ENCODE measurements around the gene IGF2BP3. TPM values are rescaled to one million over a fixed set of nuclear protein-coding genes. Genes with fewer than 3 reads are reported as not detected.

Gene IGF2BP3
- total and polyA plus RNA-seq, 8 donors: 1.8 to 63.2 (median 57.4) TPM

- Histone ChIP-seq H3K36me3 (no peaks in the 10 kb centered on the region), H3K4me3 (no peak overlapping the region), H3K4me1 (peaks cover 17 to 28% of the 10 kb centered on the region in 2 donors), H3K9me3 (no peaks in the 10 kb centered on the region), H3K27me3 (no peaks in the 10 kb centered on the region), H3K27ac (no peak overlapping the region)
- ATAC-seq (no peak), DNase-seq (no peak)
- intact Hi-C loops (cut with DNase I): no loop called here
- TF ChIP-seq CTCF (IDR thresholded peaks at IDR 0.05): no peak
These were observed 131.9 kb downstream of the IGF2BP3 start for GRCh38 chr7:23338439-23338838.

- ATAC-seq (no peak), DNase-seq (no peak)
- Histone ChIP-seq H3K4me1 (peaks cover 25 to 29% of the 10 kb centered on the region in 2 donors), H3K4me3 (no peak overlapping the region), H3K9me3 (no peaks in the 10 kb centered on the region), H3K27ac (no peak overlapping the region), H3K36me3 (no peaks in the 10 kb centered on the region), H3K27me3 (no peaks in the 10 kb centered on the region)
- no peak for TF ChIP-seq CTCF (IDR thresholded peaks at IDR 0.05)
- intact Hi-C loops (cut with DNase I): no loop called here
These were observed 132.9 kb downstream of the IGF2BP3 start for GRCh38 chr7:23337374-23337773.

GRCh38 chr7:23336799-23337283, 133.4 kb downstream of the IGF2BP3 start:
- intact Hi-C loops (cut with DNase I): no loop called here
- ATAC-seq (no peak), DNase-seq (no peak)
- Histone ChIP-seq H3K36me3 (no peaks in the 10 kb centered on the region), H3K27ac (no peak overlapping the region), H3K9me3 (no peaks in the 10 kb centered on the region), H3K4me3 (no peak overlapping the region), H3K27me3 (no peaks in the 10 kb centered on the region), H3K4me1 (peaks cover 25 to 29% of the 10 kb centered on the region in 2 donors)
- TF ChIP-seq CTCF (IDR thresholded peaks at IDR 0.05): no peak

- DNase-seq: no peak
- Histone ChIP-seq H3K27ac (no peak overlapping the region), H3K36me3 (no peaks in the 10 kb centered on the region), H3K27me3 (no peaks in the 10 kb centered on the region), H3K4me1 (peaks cover 25 to 29% of the 10 kb centered on the region in 2 donors), H3K4me3 (no peak overlapping the region), H3K9me3 (no peaks in the 10 kb centered on the region)
- ATAC-seq: no peak
- TF ChIP-seq CTCF (IDR thresholded peaks at IDR 0.05): no peak
- intact Hi-C loops (cut with DNase I): no loop called here
These were observed 134.2 kb downstream of the IGF2BP3 start for GRCh38 chr7:23336086-23336485.

GRCh38 chr7:23335621-23336020, 134.7 kb downstream of the IGF2BP3 start:
- peak overlapping the region; percentile 17 to 26 for H3K27ac ChIP-seq
- H3K4me3 ChIP-seq: no peak overlapping the region
- intact Hi-C loops (cut with DNase I): no loop called here
- no peak for ATAC-seq
- no peaks in the 10 kb centered on the region for H3K27me3 ChIP-seq
- H3K9me3 ChIP-seq: no peaks in the 10 kb centered on the region
- H3K4me1 ChIP-seq: peaks cover 25 to 29% of the 10 kb centered on the region in 2 donors
- peak in 2 of 4 donors; percentile 20 to 35 for DNase-seq
- no peak for TF ChIP-seq CTCF (IDR thresholded peaks at IDR 0.05)
- no peaks in the 10 kb centered on the region for H3K36me3 ChIP-seq
